Coronary artery (tissue), 2 donors: ENCODE results near the gene FOXO6.

ENCODE experiments used
- DNase-seq: peaks from one replicate; pipeline ENCODE4 v3.0.0-alpha.2; 2017; ENCODE audit warnings: low spot score
- H3K27ac ChIP-seq, 2 donors: fragments of 200-600 bp; sonication (generic); one replicate each; pipeline ENCODE4 v1.5.1; 2016 to 2019
- H3K4me3 ChIP-seq: fragments of 200-600 bp; sonication (generic); 2 replicates; pipeline ENCODE4 v1.5.1; 2016; ENCODE audit warnings: mild to moderate bottlenecking, moderate library complexity
- CTCF ChIP-seq: fragments of 200-600 bp; sonication (generic); IDR thresholded peaks from one replicate; pipeline ENCODE4 v1.5.1; 2019; ENCODE audit warnings: antibody characterized with exemption

The FOXO6 gene

GRCh38 chr1:41371630-41372599 lies 10.7 kb downstream of the FOXO6 start:
- DNase-seq = no peak
- no peak for TF ChIP-seq CTCF
- Histone ChIP-seq H3K4me3 (no peak overlapping the region), H3K27ac (no peak overlapping the region)

GRCh38 chr1:41372600-41372993 lies 11.4 kb downstream of the FOXO6 start:
- no peak for TF ChIP-seq CTCF
- Histone ChIP-seq H3K4me3 (no peak overlapping the region), H3K27ac (no peak overlapping the region)
- DNase-seq = no peak

- no peak overlapping the region for H3K27ac ChIP-seq
- DNase-seq = no peak
- H3K4me3 ChIP-seq = no peak overlapping the region
- no peak for TF ChIP-seq CTCF
Observed at GRCh38 chr1:41373373-41373772, 12.1 kb downstream of the FOXO6 start.

- H3K4me3 ChIP-seq = no peak overlapping the region
- no peak for DNase-seq
- TF ChIP-seq CTCF = no peak
- no peak overlapping the region for H3K27ac ChIP-seq
Observed at GRCh38 chr1:41374711-41375110, 13.5 kb downstream of the FOXO6 start.

- DNase-seq = no peak
- no peak overlapping the region for H3K27ac ChIP-seq
- TF ChIP-seq CTCF = no peak
- H3K4me3 ChIP-seq = no peak overlapping the region
Observed at GRCh38 chr1:41377397-41377796, 16.2 kb downstream of the FOXO6 start.

GRCh38 chr1:41378222-41378621 lies 17.0 kb downstream of the FOXO6 start:
- Histone ChIP-seq H3K27ac (no peak overlapping the region), H3K4me3 (no peak overlapping the region)
- DNase-seq = no peak
- TF ChIP-seq CTCF = no peak
